ENCODE measurements around the gene PRSS23.

The PRSS23 gene

DNA sequence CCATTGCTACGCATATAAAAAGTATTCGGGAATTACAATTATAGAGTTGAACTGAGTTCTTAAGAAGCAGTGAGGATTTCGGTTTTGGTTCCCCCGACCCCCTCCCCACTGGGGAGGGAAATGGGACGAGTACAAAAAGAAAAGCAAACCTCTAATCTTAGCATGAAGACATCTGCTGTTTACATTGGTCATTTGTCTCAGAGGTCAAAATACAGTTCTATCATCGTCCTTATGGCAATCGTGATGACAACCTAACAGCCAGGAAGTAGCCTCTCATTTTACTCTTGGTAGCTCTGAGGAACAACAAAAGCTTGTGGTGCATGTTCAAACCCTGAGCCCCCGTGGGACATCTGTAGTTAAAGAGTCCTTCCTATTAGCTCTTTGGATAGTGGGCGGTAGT is 3.2 kb upstream of the PRSS23 start:
- DNase-seq (no peak), ATAC-seq (replicated peaks) (no peak)
- H3K9me3 Mint-ChIP-seq: no peaks in the 10 kb centered on the region
- no peaks in the 10 kb centered on the region for H3K36me3 Mint-ChIP-seq (ENCODE audit: insufficient read depth)
- peaks cover 5 to 39% of the 10 kb centered on the region in 2 donors for H3K27me3 Mint-ChIP-seq
- H3K4me3 Mint-ChIP-seq: no peak overlapping the region
- no peak overlapping the region for H3K27ac Mint-ChIP-seq
- peaks cover 9 to 12% of the 10 kb centered on the region in 2 donors for H3K4me1 Mint-ChIP-seq (ENCODE audit: low read depth in 2 of 2)

DNA sequence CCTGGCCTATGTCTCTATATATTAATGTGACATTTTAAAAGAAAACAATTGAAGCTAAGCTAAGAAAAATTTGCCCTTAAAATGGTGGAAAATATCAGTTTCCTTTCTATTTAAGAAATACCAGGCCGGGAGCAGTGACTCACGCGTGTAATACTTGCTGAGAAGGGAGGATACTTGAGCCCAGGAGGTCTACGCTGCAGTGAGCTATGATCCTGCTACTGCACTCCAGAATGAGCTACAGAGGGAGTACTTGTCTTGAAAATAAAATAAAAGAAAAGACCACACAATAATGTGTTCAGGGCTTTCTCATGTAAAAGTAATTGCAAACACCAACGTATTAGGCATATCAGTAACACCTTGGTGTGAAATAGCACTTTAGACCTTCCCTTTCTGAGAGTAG is 1.4 kb upstream of the PRSS23 start:
- Mint-ChIP-seq H3K27ac (no peak overlapping the region), H3K36me3 (ENCODE audit: insufficient read depth) (no peaks in the 10 kb centered on the region), H3K4me1 (ENCODE audit: low read depth in 2 of 2) (peaks cover 13 to 14% of the 10 kb centered on the region in 2 donors), H3K4me3 (peak overlapping the region in 1 of 2 donors; percentile 81), H3K27me3 (peaks cover 0 to 35% of the 10 kb centered on the region in 2 donors), H3K9me3 (no peaks in the 10 kb centered on the region)
- no peak for DNase-seq
- ATAC-seq (replicated peaks): no peak

DNA sequence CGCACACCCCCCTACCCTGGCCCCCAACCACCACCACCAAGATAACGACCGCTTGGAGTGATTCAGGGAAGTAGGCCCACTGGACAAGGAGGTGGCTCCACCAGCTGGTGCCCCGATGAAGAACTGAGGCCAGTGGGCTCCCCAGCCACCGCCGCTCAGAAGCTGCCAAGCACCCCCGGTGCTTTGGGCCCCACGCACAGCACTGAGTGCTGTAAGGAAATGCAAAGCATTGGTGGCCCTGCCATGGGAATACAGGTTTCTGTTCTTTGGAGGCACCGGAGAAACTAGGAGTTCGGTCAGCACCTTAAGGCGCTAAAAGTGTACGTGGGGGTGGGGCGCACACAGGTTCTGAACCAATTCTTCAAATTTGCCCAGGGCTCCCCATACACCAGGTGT is 664 bp upstream of the PRSS23 start:
- H3K9me3 Mint-ChIP-seq: no peaks in the 10 kb centered on the region
- ATAC-seq (replicated peaks) (no peak), DNase-seq (no peak)
- H3K4me1 Mint-ChIP-seq (ENCODE audit: low read depth in 2 of 2): peaks cover 13 to 14% of the 10 kb centered on the region in 2 donors
- H3K27me3 Mint-ChIP-seq: peaks cover 0 to 35% of the 10 kb centered on the region in 2 donors
- no peak overlapping the region for H3K27ac Mint-ChIP-seq
- H3K4me3 Mint-ChIP-seq: peak overlapping the region; percentile 81 to 85
- H3K36me3 Mint-ChIP-seq (ENCODE audit: insufficient read depth): no peaks in the 10 kb centered on the region

DNA sequence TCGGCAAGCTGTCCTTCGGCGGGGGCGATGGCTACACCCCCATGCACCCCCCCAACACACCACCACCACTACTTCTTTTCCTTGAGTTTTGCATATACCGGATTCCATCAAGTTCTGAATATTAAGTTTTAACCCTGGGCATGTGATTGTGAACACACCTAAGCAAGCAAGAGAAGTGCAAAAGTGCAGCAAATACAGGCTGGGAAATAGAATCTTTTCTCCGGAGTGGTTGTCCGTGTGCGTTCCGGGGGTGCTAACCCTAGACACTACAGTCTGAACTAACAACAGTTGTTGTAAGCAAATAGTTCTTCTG is 574 bp downstream of the PRSS23 start:
- DNase-seq: no peak
- Mint-ChIP-seq H3K27me3 (peaks cover 0 to 35% of the 10 kb centered on the region in 2 donors), H3K4me1 (ENCODE audit: low read depth in 2 of 2) (peaks cover 16 to 17% of the 10 kb centered on the region in 2 donors), H3K36me3 (ENCODE audit: insufficient read depth) (no peaks in the 10 kb centered on the region), H3K4me3 (peak overlapping the region; percentile 81 to 85), H3K9me3 (no peaks in the 10 kb centered on the region), H3K27ac (peak overlapping the region; percentile 20 to 54)
- ATAC-seq (replicated peaks): no peak

DNA sequence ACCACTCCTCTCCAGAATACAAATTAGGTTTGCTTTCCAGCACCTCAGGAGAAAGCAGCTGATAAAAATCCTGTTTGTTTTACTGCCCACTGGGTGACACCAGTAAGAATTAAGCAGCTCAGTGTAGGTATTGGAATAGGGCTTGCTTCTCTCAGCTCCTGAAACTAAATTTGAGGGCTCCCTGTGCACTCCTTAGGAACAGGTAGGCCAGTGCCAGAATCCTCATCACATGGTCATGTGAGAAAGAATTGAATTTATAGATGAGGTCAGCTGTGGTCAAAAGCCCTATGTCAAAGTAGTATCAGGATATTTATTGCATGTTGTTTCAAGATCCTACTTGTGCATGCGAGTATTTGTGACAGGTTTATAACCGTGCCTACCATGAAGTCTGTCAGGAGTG is 1.0 kb downstream of the PRSS23 start:
- Mint-ChIP-seq H3K4me3 (peak overlapping the region; percentile 81 to 85), H3K9me3 (no peaks in the 10 kb centered on the region), H3K27me3 (peaks cover 0 to 35% of the 10 kb centered on the region in 2 donors), H3K36me3 (ENCODE audit: insufficient read depth) (no peaks in the 10 kb centered on the region), H3K27ac (peak overlapping the region; percentile 20 to 54), H3K4me1 (ENCODE audit: low read depth in 2 of 2) (peaks cover 21% of the 10 kb centered on the region in 2 donors)
- no peak for ATAC-seq (replicated peaks)
- DNase-seq: no peak

DNA sequence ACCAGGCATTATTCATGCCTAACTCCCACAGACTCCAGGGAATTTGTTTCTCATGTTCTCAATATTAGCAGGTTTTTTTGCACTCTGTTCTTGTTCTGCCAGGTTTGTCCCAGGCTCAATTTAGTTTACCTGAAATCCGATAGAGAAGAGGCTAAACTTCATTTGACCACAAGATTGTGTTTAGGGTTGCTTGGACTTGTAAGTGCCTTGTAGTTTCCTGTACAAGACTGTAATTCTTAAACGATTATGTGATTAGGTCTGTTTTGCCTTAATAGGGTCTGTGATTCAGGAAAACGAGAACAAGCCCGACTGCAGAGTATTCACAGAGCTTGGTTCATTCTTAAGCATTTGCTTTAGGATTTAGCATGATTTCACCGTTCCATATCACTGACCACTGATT is 1.8 kb downstream of the PRSS23 start:
- H3K36me3 Mint-ChIP-seq (ENCODE audit: insufficient read depth): no peaks in the 10 kb centered on the region
- peak overlapping the region in 1 of 2 donors; percentile 84 for H3K27ac Mint-ChIP-seq
- ATAC-seq (replicated peaks): no peak
- peak overlapping the region; percentile 81 to 85 for H3K4me3 Mint-ChIP-seq
- peaks cover 27 to 28% of the 10 kb centered on the region in 2 donors for H3K4me1 Mint-ChIP-seq (ENCODE audit: low read depth in 2 of 2)
- peaks cover 0 to 31% of the 10 kb centered on the region in 2 donors for H3K27me3 Mint-ChIP-seq
- no peaks in the 10 kb centered on the region for H3K9me3 Mint-ChIP-seq
- DNase-seq: no peak

DNA sequence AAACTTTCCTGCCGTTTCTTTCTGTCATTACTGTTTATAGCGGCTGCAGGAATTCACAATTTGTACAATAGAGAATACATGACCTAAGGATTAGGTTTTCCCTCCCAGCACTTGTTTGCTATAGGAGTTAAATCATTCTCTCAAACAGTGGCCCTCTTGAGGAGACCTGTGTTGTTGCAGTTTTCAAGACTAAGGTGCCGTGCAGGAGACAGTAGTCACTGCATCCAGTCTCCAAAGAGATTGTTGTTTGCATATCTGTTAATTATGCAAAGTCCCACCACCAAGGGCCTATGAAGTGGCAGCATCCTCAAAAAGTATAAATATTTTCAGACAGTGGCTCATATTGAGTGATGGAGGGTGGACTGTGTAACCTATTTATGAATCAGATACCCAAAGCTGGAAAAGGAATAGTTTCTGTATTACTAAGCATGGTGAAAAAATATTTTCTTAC is 2.3 kb downstream of the PRSS23 start:
- peak; percentile 26 for ATAC-seq (replicated peaks)
- Mint-ChIP-seq H3K4me1 (ENCODE audit: low read depth in 2 of 2) (peaks cover 30 to 31% of the 10 kb centered on the region in 2 donors), H3K4me3 (peak overlapping the region; percentile 81 to 85), H3K27ac (peak overlapping the region in 1 of 2 donors; percentile 84), H3K27me3 (peaks cover 0 to 26% of the 10 kb centered on the region in 2 donors), H3K36me3 (ENCODE audit: insufficient read depth) (no peaks in the 10 kb centered on the region), H3K9me3 (no peaks in the 10 kb centered on the region)
- DNase-seq: peak in 1 of 3 experiments; percentile 18

DNA sequence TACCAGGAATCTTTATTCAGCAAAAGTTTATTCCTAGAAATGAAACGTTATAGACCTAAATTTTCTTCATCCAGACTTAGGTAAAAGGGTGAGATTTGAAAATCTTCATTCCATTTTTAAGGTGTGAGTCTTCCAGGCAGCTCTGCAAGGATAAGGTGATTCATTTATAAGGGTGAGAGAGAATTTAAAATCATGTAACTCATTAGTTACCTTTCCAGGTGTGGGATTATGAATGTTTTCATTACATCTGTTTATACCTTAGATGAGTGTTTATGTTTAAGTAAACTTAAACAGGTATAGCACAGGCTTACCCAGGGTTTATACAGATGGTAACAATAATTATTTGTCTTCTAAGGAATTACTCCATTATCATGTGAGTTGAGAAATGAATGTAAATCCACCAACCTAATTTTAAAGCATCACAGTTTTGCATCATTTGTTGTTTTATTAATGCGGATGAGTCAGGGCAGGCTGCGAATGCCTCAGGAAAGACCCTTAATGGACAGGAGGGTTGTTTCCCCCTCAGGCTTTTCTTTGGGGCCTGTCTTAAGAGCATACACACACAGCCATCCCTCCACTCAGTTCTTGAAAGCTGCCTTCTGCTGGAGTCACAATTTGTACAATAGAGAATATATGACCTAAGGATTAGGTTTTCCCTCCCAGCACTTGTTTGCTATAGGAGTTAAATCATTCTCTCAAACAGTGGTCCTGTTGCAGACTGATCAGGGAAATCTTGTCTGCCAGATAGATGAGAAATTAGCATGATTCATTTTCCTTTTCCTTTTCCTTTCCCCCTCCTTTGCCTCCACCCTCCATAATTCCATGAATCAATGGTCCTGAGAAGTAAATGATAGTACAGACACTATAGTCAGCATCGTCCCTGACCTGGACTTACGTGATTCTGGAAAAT is 3.0 kb downstream of the PRSS23 start:
- no peak for DNase-seq
- peaks cover 32% of the 10 kb centered on the region in 2 donors for H3K4me1 Mint-ChIP-seq (ENCODE audit: low read depth in 2 of 2)
- peaks cover 0 to 26% of the 10 kb centered on the region in 2 donors for H3K27me3 Mint-ChIP-seq
- H3K36me3 Mint-ChIP-seq (ENCODE audit: insufficient read depth): no peaks in the 10 kb centered on the region
- ATAC-seq (replicated peaks): no peak
- H3K4me3 Mint-ChIP-seq: peak overlapping the region in 1 of 2 donors; percentile 85
- H3K27ac Mint-ChIP-seq: peak overlapping the region in 1 of 2 donors; percentile 84
- H3K9me3 Mint-ChIP-seq: no peaks in the 10 kb centered on the region

DNA sequence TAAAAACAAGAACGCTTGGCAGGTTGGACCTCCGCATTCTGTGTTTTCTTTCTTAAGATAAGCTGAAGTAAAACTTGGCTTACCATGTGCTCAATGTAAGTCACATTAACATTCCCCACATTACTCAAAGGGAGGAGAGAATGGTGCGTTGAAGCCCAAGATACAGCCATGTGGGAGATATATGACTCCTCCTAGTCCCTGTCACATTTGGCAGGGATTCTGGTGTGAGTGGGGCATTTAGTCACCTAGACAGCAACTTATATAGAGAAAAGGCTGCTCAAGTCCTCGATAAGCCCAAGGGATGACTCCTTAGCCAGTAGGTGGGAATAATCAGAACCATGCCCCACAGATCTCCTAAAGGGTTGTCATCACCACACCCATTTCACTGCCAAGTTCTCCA is 4.6 kb downstream of the PRSS23 start:
- no peak for ATAC-seq (replicated peaks)

DNA sequence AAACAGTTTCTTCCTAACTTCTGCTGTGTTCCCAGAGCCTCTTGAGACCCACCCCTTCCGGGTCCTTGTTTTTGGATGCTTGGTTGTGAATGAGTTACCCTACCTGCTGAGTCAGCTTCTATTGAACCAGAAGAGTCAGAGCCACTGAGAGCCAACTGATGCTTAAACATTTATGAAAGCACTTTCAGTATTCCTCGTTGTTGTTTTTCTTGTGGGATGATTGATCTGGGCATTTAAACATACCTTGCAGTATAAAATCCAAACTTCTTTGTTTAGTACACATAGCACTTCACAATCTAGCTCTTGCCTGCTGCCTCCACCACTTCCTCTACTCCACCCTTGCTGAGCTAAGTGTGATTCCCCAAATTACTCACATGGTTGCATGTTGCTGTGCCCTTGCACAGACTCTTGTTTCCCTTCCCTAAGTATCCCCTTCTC is 5.5 kb downstream of the PRSS23 start:
- Mint-ChIP-seq H3K27ac (peak overlapping the region; percentile 66 to 84), H3K27me3 (peaks cover 0 to 16% of the 10 kb centered on the region in 2 donors), H3K9me3 (no peaks in the 10 kb centered on the region), H3K36me3 (ENCODE audit: insufficient read depth) (no peaks in the 10 kb centered on the region), H3K4me3 (peak overlapping the region; percentile 20 to 43), H3K4me1 (ENCODE audit: low read depth in 2 of 2) (peaks cover 26 to 30% of the 10 kb centered on the region in 2 donors)
- DNase-seq (peak; percentile 6 to 19 (median 11)), ATAC-seq (replicated peaks) (peak; percentile 95)

More for the DNA sequence above, 4.6 kb downstream of the PRSS23 start:
- Mint-ChIP-seq H3K27ac (peak overlapping the region; percentile 66 to 84), H3K27me3 (peaks cover 0 to 19% of the 10 kb centered on the region in 2 donors), H3K4me3 (no peak overlapping the region), H3K36me3 (ENCODE audit: insufficient read depth) (no peaks in the 10 kb centered on the region), H3K4me1 (ENCODE audit: low read depth in 2 of 2) (peaks cover 28 to 32% of the 10 kb centered on the region in 2 donors), H3K9me3 (no peaks in the 10 kb centered on the region)
- no peak for DNase-seq

DNA sequence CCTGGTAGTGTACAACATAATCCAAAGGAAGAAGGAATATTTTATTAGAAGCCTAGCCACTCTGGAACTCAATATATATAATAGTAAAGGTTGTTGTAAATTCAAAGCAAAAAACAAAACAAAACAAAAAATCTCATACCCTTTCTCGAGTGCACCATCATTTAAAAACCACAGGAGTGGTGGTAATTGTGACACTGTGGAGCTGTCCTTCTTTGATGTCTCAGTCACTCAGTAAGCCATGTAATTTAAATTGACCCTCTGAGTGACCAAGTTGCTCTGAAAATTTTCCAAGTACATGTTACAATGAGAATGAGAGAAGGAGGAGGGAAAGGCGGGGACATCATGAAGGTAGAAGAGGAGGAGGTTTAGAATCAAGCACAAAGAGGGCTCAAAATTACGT is 6.6 kb downstream of the PRSS23 start:
- Mint-ChIP-seq H3K4me1 (ENCODE audit: low read depth in 2 of 2) (peaks cover 22 to 23% of the 10 kb centered on the region in 2 donors), H3K9me3 (no peaks in the 10 kb centered on the region), H3K4me3 (peak overlapping the region; percentile 18 to 43), H3K27me3 (peaks cover 0 to 6% of the 10 kb centered on the region in 2 donors), H3K36me3 (ENCODE audit: insufficient read depth) (no peaks in the 10 kb centered on the region), H3K27ac (peak overlapping the region; percentile 41 to 84)
- ATAC-seq (replicated peaks) (no peak), DNase-seq (no peak)

DNA sequence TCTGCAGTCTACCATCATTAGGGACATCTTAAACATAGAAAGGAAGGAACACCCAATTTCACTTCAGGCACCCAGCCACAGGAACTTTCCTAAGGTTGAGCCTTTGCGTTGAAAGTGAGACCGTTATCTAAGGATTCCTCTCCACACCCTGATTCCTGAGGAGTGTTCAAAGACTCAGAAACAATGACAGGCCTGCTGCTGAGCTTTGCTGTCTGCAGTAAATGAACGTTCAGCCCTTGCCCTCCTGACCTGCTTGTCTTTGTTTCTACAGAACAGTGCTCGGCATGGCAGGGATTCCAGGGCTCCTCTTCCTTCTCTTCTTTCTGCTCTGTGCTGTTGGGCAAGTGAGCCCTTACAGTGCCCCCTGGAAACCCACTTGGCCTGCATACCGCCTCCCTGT is 7.0 kb downstream of the PRSS23 start:
- no peaks in the 10 kb centered on the region for H3K9me3 Mint-ChIP-seq
- peak overlapping the region; percentile 41 to 84 for H3K27ac Mint-ChIP-seq
- DNase-seq (no peak), ATAC-seq (replicated peaks) (no peak)
- H3K4me1 Mint-ChIP-seq (ENCODE audit: low read depth in 2 of 2): peaks cover 19 to 22% of the 10 kb centered on the region in 2 donors
- no peaks in the 10 kb centered on the region for H3K36me3 Mint-ChIP-seq (ENCODE audit: insufficient read depth)
- H3K27me3 Mint-ChIP-seq: peaks cover 0 to 1% of the 10 kb centered on the region in 2 donors
- peak overlapping the region; percentile 18 to 43 for H3K4me3 Mint-ChIP-seq

DNA sequence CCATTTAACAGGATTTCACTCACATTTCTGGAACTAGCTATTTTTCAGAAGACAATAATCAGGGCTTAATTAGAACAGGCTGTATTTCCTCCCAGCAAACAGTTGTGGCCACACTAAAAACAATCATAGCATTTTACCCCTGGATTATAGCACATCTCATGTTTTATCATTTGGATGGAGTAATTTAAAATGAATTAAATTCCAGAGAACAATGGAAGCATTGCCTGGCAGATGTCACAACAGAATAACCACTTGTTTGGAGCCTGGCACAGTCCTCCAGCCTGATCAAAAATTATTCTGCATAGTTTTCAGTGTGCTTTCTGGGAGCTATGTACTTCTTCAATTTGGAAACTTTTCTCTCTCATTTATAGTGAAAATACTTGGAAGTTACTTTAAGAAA is 9.2 kb downstream of the PRSS23 start:
- Mint-ChIP-seq H3K9me3 (no peaks in the 10 kb centered on the region), H3K4me3 (no peak overlapping the region), H3K27ac (no peak overlapping the region), H3K4me1 (ENCODE audit: low read depth in 2 of 2) (peaks cover 18 to 19% of the 10 kb centered on the region in 2 donors), H3K36me3 (ENCODE audit: insufficient read depth) (no peaks in the 10 kb centered on the region), H3K27me3 (no peaks in the 10 kb centered on the region)
- no peak for ATAC-seq (replicated peaks)
- no peak for DNase-seq

DNA sequence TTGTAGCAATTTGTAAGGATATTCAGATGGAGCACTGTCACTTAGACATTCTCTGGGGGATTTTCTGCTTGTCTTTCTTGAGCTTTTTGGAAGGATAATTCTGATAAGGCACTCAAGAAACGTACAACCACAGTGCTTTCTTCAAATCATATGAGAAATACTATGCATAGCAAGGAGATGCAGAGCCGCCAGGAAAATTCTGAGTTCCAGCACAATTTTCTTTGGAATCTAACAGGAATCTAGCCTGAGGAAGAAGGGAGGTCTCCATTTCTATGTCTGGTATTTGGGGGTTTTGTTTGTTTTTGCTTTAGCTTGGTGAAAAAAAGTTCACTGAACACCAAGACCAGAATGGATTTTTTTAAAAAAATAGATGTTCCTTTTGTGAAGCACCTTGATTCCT is 9.9 kb downstream of the PRSS23 start:
- no peaks in the 10 kb centered on the region for H3K9me3 Mint-ChIP-seq
- ATAC-seq (replicated peaks) (no peak), DNase-seq (no peak)
- peaks cover 18 to 19% of the 10 kb centered on the region in 2 donors for H3K4me1 Mint-ChIP-seq (ENCODE audit: low read depth in 2 of 2)
- no peak overlapping the region for H3K4me3 Mint-ChIP-seq
- no peak overlapping the region for H3K27ac Mint-ChIP-seq
- H3K36me3 Mint-ChIP-seq (ENCODE audit: insufficient read depth): no peaks in the 10 kb centered on the region
- no peaks in the 10 kb centered on the region for H3K27me3 Mint-ChIP-seq
